ENCODE results near the gene ZCCHC4.

DNA sequence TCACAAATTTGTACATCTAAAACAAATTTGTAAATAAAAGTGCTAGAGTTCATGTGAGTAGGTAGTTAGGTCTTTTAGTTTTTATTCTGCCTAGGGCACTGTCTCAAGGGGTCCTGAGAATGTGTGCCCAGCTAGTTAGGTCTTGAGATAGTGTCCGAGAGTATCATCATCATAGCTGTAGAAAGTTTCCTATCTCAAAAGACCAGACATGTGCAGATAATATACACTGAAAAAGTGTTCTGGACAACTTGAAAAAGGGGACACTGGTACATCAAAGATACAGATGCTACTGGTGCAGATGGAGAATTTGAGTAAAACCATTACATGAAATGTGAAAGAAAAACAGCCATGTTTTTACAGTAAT is 1.8 kb upstream of the ZCCHC4 start:
- no peak for TF ChIP-seq EGR1 (IDR thresholded peaks at IDR 0.05)
- TF ChIP-seq YY1 (IDR thresholded peaks at IDR 0.05; ENCODE audit: low read depth), result no peak
